Measurements from ENCODE around the gene MR1. TPM values are rescaled to one million over a fixed set of nuclear protein-coding genes. Genes with fewer than 3 reads are reported as not detected.

MR1 gene
- total and polyA plus RNA-seq, 8 donors = 1.1 to 11.3 (median 3.2) TPM

GRCh38 chr1:181073638-181074037, 39.9 kb downstream of the MR1 start:
- no peak for TF ChIP-seq CTCF (IDR thresholded peaks at IDR 0.05)
- Histone ChIP-seq H3K36me3 (no peaks in the 10 kb centered on the region), H3K4me1 (no peaks in the 10 kb centered on the region), H3K9me3 (no peaks in the 10 kb centered on the region), H3K27me3 (no peaks in the 10 kb centered on the region), H3K27ac (no peak overlapping the region), H3K4me3 (no peak overlapping the region)
- DNase-seq = no peak
- no peak for FAIRE-seq
- peak in 1 of 4 donors; percentile 50 for ATAC-seq
- 64 to 65% methylated on average over 10 of the region's 10 CpGs for WGBS, 2 donors
- intact Hi-C loops (cut with DNase I) = no loop called here

GRCh38 chr1:181075766-181076350, 42.1 kb downstream of the MR1 start:
- no peak for TF ChIP-seq CTCF (IDR thresholded peaks at IDR 0.05)
- Histone ChIP-seq H3K27me3 (no peaks in the 10 kb centered on the region), H3K36me3 (no peaks in the 10 kb centered on the region), H3K27ac (no peak overlapping the region), H3K9me3 (no peaks in the 10 kb centered on the region), H3K4me1 (no peaks in the 10 kb centered on the region), H3K4me3 (no peak overlapping the region)
- WGBS, 2 donors = 59 to 62% methylated on average over 5 of the region's 5 CpGs
- DNase-seq = no peak
- intact Hi-C loops (cut with DNase I) = no loop called here
- ATAC-seq = no peak
- no peak for FAIRE-seq

GRCh38 chr1:181076852-181077251, 43.1 kb downstream of the MR1 start:
- H3K4me3 ChIP-seq = no peak overlapping the region
- H3K4me1 ChIP-seq = no peaks in the 10 kb centered on the region
- DNase-seq (no peak), ATAC-seq (no peak), FAIRE-seq (no peak)
- H3K9me3 ChIP-seq = no peaks in the 10 kb centered on the region
- H3K27ac ChIP-seq = no peak overlapping the region
- TF ChIP-seq CTCF (IDR thresholded peaks at IDR 0.05) = no peak
- 53 to 62% methylated on average over 3 of the region's 3 CpGs for WGBS, 2 donors
- intact Hi-C loops (cut with DNase I) = no loop called here
- no peaks in the 10 kb centered on the region for H3K36me3 ChIP-seq
- no peaks in the 10 kb centered on the region for H3K27me3 ChIP-seq

- WGBS, 2 donors = 77 to 80% methylated on average over 7 of the region's 7 CpGs
- no peak for FAIRE-seq
- no peak for TF ChIP-seq CTCF (IDR thresholded peaks at IDR 0.05)
- Histone ChIP-seq H3K27ac (no peak overlapping the region), H3K36me3 (no peaks in the 10 kb centered on the region), H3K4me1 (no peaks in the 10 kb centered on the region), H3K27me3 (no peaks in the 10 kb centered on the region), H3K4me3 (no peak overlapping the region), H3K9me3 (no peaks in the 10 kb centered on the region)
- intact Hi-C loops (cut with DNase I) = no loop called here
- ATAC-seq = no peak
- DNase-seq = no peak
Observed at GRCh38 chr1:181077576-181078242, 43.9 kb downstream of the MR1 start.

- Histone ChIP-seq H3K4me1 (no peaks in the 10 kb centered on the region), H3K36me3 (no peaks in the 10 kb centered on the region), H3K4me3 (no peak overlapping the region), H3K9me3 (no peaks in the 10 kb centered on the region), H3K27me3 (no peaks in the 10 kb centered on the region), H3K27ac (no peak overlapping the region)
- no peak for TF ChIP-seq CTCF (IDR thresholded peaks at IDR 0.05)
- intact Hi-C loops (cut with DNase I) = no loop called here
- ATAC-seq = no peak
- no peak for FAIRE-seq
- WGBS, 2 donors = 68% methylated on average over 2 of the region's 2 CpGs
- DNase-seq = no peak
Observed at GRCh38 chr1:181079382-181079781, 45.6 kb downstream of the MR1 start.
